ENCODE data around the gene OR6C2.
"Not testable (repeated sequence)": the region's sequence is repeated elsewhere in the genome, so short reads cannot be mapped to it uniquely, and the experiment has no call there.

Gene OR6C2

DNA sequence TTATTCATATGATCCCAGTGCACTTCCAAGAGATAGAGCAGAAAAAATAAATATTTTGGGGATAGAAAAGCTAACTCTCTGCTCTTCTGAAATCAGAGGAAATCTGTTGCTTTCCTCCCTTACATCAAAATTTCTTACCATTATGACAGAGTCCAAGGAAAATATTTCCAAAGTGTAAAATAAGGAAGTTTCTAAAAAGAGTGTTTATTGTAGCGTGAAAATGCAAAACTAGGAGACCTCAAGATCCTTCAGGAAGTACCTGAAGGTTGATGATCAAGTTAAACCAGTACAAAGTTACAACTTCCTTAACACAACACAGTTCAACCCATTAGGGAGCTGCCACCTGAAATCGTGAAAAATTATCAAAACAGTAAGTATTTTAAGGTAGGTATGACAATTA is at the start of gene OR6C2:
TSS of gene OR6C2 (plus strand) at position 301 of the 400 bp plus-strand sequence. CDS start 8,138 bp downstream, outside the sequence.
- no peak for DNase-seq

DNA sequence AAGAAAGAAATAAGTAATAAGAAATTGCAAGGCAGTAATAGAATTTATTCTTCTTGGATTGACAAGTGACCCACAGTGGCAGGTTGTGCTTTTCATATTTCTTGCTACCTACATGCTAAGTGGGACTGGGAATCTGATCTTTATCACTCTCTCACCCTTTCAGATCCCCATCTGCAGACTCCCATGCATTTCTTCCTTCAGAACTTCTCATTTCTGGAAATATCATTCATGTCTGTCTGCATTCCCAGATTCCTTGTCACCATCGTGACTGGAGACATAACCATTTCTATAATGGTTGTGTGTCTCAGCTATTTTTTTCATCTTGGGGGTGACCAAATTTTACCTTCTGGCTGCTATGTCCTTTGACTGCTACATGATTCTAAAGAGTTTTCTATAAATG is 47.5 kb upstream of the OR6C2 start:
- no peak for DNase-seq

GRCh38 chr12:55400229-55400628 is 43.6 kb upstream of the OR6C2 start, which contains the start of gene OR6C65:
Gene OR6C65, plus strand, starts transcription at chr12:55400529. Its CDS starts 0 bp downstream, at chr12:55400529.
- no peak for DNase-seq

DNA sequence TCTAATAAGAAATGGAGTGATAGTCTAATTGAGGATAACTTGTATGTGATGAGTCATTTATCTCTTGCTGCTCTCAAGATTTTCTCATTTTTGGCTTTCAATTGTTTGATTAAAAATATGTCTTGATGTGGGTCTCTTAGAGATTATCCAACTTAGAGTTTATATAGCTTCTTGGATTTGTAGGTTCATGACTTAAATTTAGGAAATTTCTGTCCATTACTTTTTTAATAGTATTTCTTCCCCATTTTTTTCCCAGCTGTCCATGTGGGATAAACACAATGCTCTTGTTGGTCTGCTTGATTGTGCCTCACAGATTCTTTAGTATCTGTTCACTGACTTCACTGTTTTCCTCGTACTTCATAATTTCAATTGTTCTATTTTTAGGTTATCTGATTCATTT is 36.0 kb upstream of the OR6C2 start:
- DNase-seq = no peak

DNA sequence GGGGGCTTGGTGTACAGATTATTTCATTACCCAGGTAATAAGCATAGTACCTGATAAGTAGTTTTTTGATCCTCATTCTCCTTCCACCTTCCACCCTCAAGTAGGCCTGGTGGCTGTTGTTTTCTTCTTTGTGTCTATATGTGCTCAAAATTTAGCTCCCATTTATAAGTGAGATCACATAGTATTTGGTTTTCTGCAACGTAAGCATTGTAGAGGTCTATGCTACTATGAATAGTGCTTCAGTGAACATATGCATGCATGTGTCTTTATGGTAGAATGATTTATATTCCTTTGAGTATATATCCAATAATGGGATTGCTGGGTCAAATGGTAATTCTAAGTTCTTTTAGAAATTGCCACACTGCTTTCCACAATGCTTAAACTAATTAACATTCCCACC is 34.7 kb upstream of the OR6C2 start:
- not testable (repeated sequence) for DNase-seq

- not testable (repeated sequence) for DNase-seq
These were observed 31.7 kb upstream of the OR6C2 start for GRCh38 chr12:55412138-55412537.

- not testable (repeated sequence) for DNase-seq
These were observed 30.1 kb upstream of the OR6C2 start for GRCh38 chr12:55413498-55414388.

- DNase-seq = not testable (repeated sequence)
These were observed 29.5 kb upstream of the OR6C2 start for GRCh38 chr12:55414396-55414823.

DNA sequence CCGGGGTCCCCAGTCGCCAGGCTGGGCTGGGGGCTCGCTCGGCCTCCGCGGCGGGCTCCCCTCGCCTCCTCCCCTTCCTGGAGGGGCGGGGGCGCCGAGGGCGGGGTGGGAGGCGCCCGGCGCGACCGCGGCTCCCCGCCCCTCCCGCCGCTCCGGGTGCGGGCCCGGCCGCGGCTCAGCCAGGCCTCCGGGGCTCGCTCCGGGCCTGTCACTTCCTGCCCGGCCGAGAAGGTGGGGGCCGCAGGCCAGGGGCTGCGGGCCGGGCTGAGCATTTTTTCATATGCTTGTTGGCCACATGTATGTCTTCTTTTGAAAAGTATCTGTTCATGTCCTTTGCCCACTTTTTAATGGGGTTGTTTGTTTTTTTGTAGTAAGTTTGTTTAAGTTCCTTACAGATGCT is 29.0 kb upstream of the OR6C2 start:
- not testable (repeated sequence) for DNase-seq

- no peak for DNase-seq
These were observed 26.9 kb upstream of the OR6C2 start for GRCh38 chr12:55416961-55417360.

GRCh38 chr12:55420307-55420962 is 23.4 kb upstream of the OR6C2 start:
- DNase-seq = no peak

GRCh38 chr12:55425954-55426353 is 17.9 kb upstream of the OR6C2 start, which contains the start of gene OR6C76:
Gene OR6C76, plus strand, starts transcription at chr12:55426254. Its CDS starts 0 bp downstream, at chr12:55426254.
- DNase-seq = no peak

- DNase-seq = no peak
These were observed 15.3 kb upstream of the OR6C2 start for GRCh38 chr12:55428331-55429243.

- not testable (repeated sequence) for DNase-seq
These were observed 2.6 kb upstream of the OR6C2 start for GRCh38 chr12:55441233-55441632.

DNA sequence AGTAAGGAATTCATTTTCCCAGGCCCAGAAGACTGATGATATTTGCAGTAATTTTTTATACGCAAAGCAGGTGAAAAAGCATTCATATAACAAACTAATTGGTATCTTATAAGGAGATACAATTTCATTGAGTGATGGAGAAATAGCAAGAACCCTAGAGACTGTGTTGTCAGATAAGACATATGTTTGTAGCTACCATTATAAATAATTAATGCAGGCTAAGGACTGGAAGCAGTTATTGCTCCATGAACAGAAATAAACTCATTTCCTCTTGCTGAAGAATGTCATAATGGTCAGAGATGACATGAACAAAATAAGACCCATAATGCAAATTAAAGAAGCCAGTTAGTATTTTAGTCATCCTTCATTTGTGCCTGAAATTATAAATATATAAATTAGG is 1.5 kb downstream of the OR6C2 start:
- DNase-seq = no peak

- no peak for DNase-seq
These were observed 2.5 kb downstream of the OR6C2 start for GRCh38 chr12:55446326-55446725.

DNA sequence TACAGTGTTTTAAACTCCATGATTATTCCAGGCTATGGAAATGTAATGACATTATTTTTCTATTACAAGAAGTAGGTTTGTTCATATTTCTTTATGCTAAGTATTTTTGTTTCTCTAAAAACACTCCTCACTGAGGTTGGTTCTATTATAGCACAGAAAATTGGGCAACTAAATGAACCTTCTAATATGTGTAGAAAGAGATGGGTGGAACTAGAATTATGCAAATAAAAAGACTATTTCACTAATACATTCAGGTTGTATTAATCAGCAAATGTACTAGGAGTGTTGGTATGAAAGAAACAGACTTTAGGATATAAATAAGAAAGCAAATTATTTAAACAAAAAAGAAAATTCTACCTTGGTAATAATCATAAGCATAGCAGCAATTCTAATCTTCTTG is 4.9 kb downstream of the OR6C2 start:
- no peak for DNase-seq

- DNase-seq = not testable (repeated sequence)
These were observed 21.1 kb downstream of the OR6C2 start for GRCh38 chr12:55464926-55465325.

DNA sequence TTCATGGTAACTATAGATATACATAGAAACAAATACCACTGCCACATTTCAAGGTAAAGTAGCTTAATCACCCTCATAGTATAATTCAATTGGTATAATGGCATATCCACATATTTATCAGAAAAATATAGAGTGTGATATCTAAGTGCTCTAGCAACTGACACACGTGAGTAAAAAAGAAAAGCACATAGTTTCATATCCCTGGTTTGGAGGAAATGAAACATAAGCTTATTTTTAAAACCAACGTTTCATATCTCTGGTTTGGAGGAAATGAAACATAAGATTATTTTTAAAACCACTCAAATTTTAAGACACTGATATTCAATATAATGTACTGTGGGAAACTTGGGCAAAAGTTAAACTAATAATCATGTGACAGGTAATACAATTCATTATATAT is 24.0 kb downstream of the OR6C2 start:
- DNase-seq = no peak

DNA sequence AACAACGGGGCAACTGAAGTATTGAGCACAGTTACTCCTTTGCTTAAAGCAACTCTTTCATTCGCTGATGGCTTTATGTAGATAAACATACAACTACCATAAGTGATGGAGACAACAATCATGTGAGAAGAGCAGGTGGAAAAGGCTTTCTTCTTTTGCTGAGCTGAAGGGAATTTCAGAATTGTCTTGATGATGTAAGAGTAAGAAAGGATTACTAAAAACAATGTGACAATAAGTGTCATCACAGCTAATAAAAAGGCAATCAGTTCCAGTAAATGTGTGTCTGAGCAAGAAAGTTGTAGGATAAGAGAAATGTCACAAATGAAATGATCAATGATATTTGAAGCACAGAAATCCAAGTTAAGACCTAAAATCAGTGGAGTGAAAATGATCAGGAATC is 25.4 kb downstream of the OR6C2 start:
- no peak for DNase-seq

DNA sequence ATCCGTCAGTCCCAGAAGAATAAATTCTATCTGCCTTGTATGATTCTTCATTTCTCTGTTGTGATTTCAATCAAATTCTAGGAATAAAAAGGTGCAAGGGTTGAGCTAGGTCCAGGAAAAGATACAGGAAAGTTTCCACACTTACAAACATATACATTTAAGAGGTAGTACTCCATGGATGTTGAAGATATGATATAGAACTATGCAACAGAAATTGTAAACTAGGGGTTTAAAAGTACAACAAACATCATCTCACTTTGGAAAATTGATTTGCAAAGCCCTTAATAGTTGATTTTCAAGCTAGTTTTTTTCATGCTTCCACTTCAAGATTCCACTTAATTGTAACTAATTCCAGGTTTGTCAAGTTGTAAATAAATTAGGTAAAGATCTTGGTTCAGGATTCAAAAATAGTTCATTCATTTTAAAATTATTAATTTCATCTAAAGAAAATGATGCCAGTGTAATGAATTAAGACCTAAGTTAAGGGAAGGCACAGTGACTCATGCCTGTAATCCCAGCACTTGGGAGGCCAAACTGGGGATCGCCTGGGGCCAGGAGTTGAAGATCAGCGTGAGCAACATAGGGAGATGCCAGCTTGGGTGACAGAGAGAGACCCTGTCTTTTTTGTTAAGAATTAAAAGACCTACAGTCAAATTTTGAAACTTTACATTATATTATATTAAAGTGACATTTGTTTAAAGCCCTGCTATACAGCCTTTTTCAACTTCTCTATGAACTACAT is 26.4 kb downstream of the OR6C2 start, which contains the start of gene OR6C70:
TSS of gene OR6C70 (minus strand) at position 51 of the 742 bp plus-strand sequence. CDS start at position 51, 0 bp downstream.
- DNase-seq = no peak

GRCh38 chr12:55472264-55472663 is 28.4 kb downstream of the OR6C2 start:
- DNase-seq = no peak

Data from stimulated activated naive CD4-positive, alpha-beta T cell (primary cell).